ENCODE measurements around the gene CGREF1. TPM values are rescaled to one million over a fixed set of nuclear protein-coding genes. Genes with fewer than 3 reads are reported as not detected.
"Not testable (repeated sequence)": the region's sequence is repeated elsewhere in the genome, so short reads cannot be mapped to it uniquely, and the experiment has no call there.

Gene CGREF1
- total and polyA plus RNA-seq, 3 donors from 2014 or later = 6.6 to 11.1 (median 7.4) TPM

GRCh38 chr2:27076323-27076722, 42.6 kb downstream of the CGREF1 start:
- Histone ChIP-seq H3K27ac (peak overlapping the region in 1 of 2 donors; percentile 53), H3K4me1 (peaks cover 45% of the 10 kb centered on the region), H3K27me3 (no peaks in the 10 kb centered on the region), H3K36me3 (ENCODE audit: low read depth, missing control alignments) (no peaks in the 10 kb centered on the region), H3K9me3 (no peaks in the 10 kb centered on the region), H3K4me3 (no peak overlapping the region)
- intact Hi-C loops (cut with DNase I; ENCODE audit: low total_unique reads) = no loop called here
- WGBS, 2 donors = 76 to 81% methylated on average over 4 of the region's 4 CpGs
- TF ChIP-seq CTCF (IDR thresholded peaks at IDR 0.05) (no peak), POLR2A (IDR thresholded peaks at IDR 0.05) (no peak)
- DNase-seq = no peak

- intact Hi-C loops (cut with DNase I; ENCODE audit: low total_unique reads); H3K27ac ChIP-seq; H3K4me3 ChIP-seq; H3K36me3 ChIP-seq (ENCODE audit: low read depth, missing control alignments); H3K9me3 ChIP-seq; DNase-seq; H3K27me3 ChIP-seq: not testable (repeated sequence)
- WGBS, 2 donors = 83 to 87% methylated on average over 6 of the region's 6 CpGs
- H3K4me1 ChIP-seq = peaks cover 48% of the 10 kb centered on the region
These were observed 43.4 kb downstream of the CGREF1 start for GRCh38 chr2:27075566-27075871.

- no peaks in the 10 kb centered on the region for H3K36me3 ChIP-seq (ENCODE audit: low read depth, missing control alignments)
- DNase-seq = no peak
- no peaks in the 10 kb centered on the region for H3K9me3 ChIP-seq
- intact Hi-C loops (cut with DNase I; ENCODE audit: low total_unique reads) = no loop called here
- WGBS, 2 donors = 45 to 53% methylated on average over 4 of the region's 4 CpGs
- peaks cover 54% of the 10 kb centered on the region for H3K4me1 ChIP-seq
- H3K27me3 ChIP-seq = no peaks in the 10 kb centered on the region
- TF ChIP-seq POLR2A (IDR thresholded peaks at IDR 0.05) (no peak), CTCF (IDR thresholded peaks at IDR 0.05) (no peak)
- H3K4me3 ChIP-seq = no peak overlapping the region
- H3K27ac ChIP-seq = peak overlapping the region; percentile 41 to 94
These were observed 44.0 kb downstream of the CGREF1 start for GRCh38 chr2:27074738-27075565.

- Histone ChIP-seq H3K36me3 (ENCODE audit: low read depth, missing control alignments) (no peaks in the 10 kb centered on the region), H3K4me3 (no peak overlapping the region), H3K9me3 (no peaks in the 10 kb centered on the region), H3K27me3 (no peaks in the 10 kb centered on the region), H3K27ac (peak overlapping the region; percentile 41 to 94), H3K4me1 (peaks cover 59% of the 10 kb centered on the region)
- whole genome bisulfite sequencing, 2 donors = 18 to 20% methylated on average over 2 of the region's 2 CpGs
- no peak for TF ChIP-seq CTCF (IDR thresholded peaks at IDR 0.05)
- no peak for TF ChIP-seq POLR2A (IDR thresholded peaks at IDR 0.05)
- intact Hi-C loops (cut with DNase I; ENCODE audit: low total_unique reads) = no loop called here
- DNase-seq = no peak
These were observed 45.1 kb downstream of the CGREF1 start for GRCh38 chr2:27073782-27074181.

- 32 to 39% methylated on average over 5 of the region's 5 CpGs for WGBS, 2 donors
- DNase-seq = no peak
- Histone ChIP-seq H3K27ac (peak overlapping the region; percentile 83 to 94), H3K36me3 (ENCODE audit: low read depth, missing control alignments) (no peaks in the 10 kb centered on the region), H3K4me1 (peaks cover 56% of the 10 kb centered on the region), H3K9me3 (no peaks in the 10 kb centered on the region), H3K27me3 (no peaks in the 10 kb centered on the region), H3K4me3 (peak overlapping the region in 1 of 2 donors; percentile 94)
- TF ChIP-seq POLR2A (IDR thresholded peaks at IDR 0.05) (no peak), CTCF (IDR thresholded peaks at IDR 0.05) (no peak)
- intact Hi-C loops (cut with DNase I; ENCODE audit: low total_unique reads) = no loop called here
These were observed 46.0 kb downstream of the CGREF1 start for GRCh38 chr2:27072920-27073319.
